ENCODE measurements around the gene SRPK3. TPM values are rescaled to one million over a fixed set of nuclear protein-coding genes. Genes with fewer than 3 reads are reported as not detected.
A peak's percentile ranks its signal among the peaks of the same experiment; 100 is the strongest.

SRPK3 gene
- polyA plus RNA-seq, 3 donors, result 0.01 TPM; not detected in 2

DNA sequence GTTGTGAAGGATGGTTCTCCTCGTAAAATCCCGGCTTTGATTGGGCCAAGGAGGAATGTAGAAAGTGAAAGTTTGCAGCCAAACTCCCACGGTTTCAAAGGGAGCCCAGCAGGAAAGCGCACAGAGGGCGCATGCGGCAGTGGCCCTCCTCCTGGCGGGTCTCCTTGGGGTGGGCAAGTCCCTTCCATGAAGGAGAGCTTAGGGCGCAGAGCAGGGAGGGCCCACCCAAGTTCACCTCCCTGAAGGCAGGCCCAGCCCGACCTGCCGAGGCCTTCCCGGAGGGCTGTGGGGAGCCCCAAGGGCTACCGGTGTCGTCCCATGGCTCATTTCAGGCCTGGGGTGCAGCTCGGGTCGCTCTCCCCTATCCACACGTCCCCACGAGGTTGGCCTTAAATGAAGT, 47.5 kb downstream of the SRPK3 start:
- H3K4me2 ChIP-seq (replicated peaks; ENCODE audit: extremely low read depth, low read length, poor library complexity, severe bottlenecking), result no peak overlapping the region
- H3K36me3 Mint-ChIP-seq, result no peaks in the 10 kb centered on the region
- no peaks in the 10 kb centered on the region for H4K20me1 ChIP-seq (ENCODE audit: insufficient read depth, low read length)
- H3K36me3 ChIP-seq (replicated peaks in 1 of 2; ENCODE audit: control insufficient read depth in 1 of 2, insufficient read depth in 2 of 2, low read length in 2 of 2), result no peaks in the 10 kb centered on the region
- WGBS (ENCODE audit: insufficient coverage), result 82% methylated on average over 4 of the region's 17 CpGs
- peaks cover 46 to 82% of the 10 kb centered on the region in 2 donors for H3K27me3 ChIP-seq (ENCODE audit: control insufficient read depth in 2 of 2, insufficient read depth in 2 of 2, low read length in 2 of 2)
- H3K27me3 Mint-ChIP-seq (ENCODE audit: low read depth in 3 of 3), result peaks cover 58 to 90% (median 84%) of the 10 kb centered on the region in 3 donors
- TF ChIP-seq, protein P1, sequence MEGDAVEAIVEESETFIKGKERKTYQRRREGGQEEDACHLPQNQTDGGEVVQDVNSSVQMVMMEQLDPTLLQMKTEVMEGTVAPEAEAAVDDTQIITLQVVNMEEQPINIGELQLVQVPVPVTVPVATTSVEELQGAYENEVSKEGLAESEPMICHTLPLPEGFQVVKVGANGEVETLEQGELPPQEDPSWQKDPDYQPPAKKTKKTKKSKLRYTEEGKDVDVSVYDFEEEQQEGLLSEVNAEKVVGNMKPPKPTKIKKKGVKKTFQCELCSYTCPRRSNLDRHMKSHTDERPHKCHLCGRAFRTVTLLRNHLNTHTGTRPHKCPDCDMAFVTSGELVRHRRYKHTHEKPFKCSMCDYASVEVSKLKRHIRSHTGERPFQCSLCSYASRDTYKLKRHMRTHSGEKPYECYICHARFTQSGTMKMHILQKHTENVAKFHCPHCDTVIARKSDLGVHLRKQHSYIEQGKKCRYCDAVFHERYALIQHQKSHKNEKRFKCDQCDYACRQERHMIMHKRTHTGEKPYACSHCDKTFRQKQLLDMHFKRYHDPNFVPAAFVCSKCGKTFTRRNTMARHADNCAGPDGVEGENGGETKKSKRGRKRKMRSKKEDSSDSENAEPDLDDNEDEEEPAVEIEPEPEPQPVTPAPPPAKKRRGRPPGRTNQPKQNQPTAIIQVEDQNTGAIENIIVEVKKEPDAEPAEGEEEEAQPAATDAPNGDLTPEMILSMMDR (IDR thresholded peaks at IDR 0.05), result no peak
- H3K9ac ChIP-seq (ENCODE audit: insufficient read depth, low read length, poor library complexity, severe bottlenecking), result no peak overlapping the region
- H2AFZ ChIP-seq (ENCODE audit: insufficient read depth, low read depth, low read length, poor library complexity, severe bottlenecking), result no peak overlapping the region
- no peak for DNase-seq
- H3K9me3 Mint-ChIP-seq, result peaks cover 0 to 26% (median 20%) of the 10 kb centered on the region in 7 donors
- H3K4me1 ChIP-seq (ENCODE audit: control insufficient read depth in 1 of 2, insufficient read depth in 2 of 2, low read length in 2 of 2), result no peaks in the 10 kb centered on the region
- H3K4me3 Mint-ChIP-seq, result peak overlapping the region in 1 of 2 donors; percentile 73
- no peak overlapping the region for H3K27ac ChIP-seq (ENCODE audit: low read depth in 1 of 2, low read length in 2 of 2)
- no peak overlapping the region for H3K27ac Mint-ChIP-seq
- intact Hi-C loops (cut with micrococcal nuclease), result no loop called here
- no peaks in the 10 kb centered on the region for H3K79me2 ChIP-seq (ENCODE audit: insufficient read depth, low read length)
- peaks cover 1% of the 10 kb centered on the region for H3K4me1 Mint-ChIP-seq
- H3K9me3 ChIP-seq (replicated peaks in 1 of 2; ENCODE audit: control insufficient read depth in 1 of 2, insufficient read depth in 1 of 2, low read length in 2 of 2), result peaks cover 0 to 21% of the 10 kb centered on the region in 2 donors
- no peak overlapping the region for H3K4me3 ChIP-seq (replicated peaks in 1 of 3; ENCODE audit: low read depth in 2 of 3, low read length in 3 of 3)

DNA sequence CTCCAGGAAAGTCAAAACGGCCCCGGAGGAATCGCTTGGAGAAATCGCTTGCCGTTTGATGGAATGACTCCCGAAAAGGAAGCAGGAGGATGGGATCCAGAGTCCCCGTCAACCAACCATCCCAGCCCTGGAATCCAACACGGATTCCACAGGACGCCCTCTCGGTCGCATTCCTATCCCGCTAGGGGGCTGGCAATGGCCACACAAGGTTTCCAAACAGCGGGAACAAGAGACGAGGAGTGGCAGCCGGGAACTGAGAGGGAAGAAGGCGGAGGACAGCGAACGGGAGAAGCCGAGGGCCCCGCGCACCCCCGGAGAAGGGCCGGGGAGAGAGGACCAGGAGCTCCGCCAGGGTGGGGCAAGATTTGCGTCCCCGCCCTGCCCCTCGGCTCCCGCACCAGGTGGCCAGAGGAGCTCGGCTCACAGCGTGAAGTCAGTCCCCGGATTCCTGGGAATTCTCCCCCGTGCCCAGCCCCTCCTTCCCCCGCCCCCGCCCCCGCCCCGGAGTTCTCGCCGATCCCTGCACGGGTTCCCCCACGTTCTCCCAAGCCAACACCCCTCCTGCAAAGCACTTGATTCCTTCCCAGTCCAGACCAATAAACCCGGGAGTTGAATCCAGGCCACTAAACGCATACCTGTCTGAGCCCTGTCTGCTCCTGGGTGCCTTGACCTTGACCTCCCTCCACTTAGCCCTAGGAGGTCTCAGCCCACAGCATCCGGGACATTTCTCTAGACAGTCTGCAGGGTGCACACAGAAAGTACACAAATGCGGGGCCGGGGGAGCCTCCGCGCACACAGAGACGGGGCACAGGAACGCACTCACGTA, 48.1 kb downstream of the SRPK3 start:
- Histone ChIP-seq H3K27me3 (ENCODE audit: control insufficient read depth in 2 of 2, insufficient read depth in 2 of 2, low read length in 2 of 2) (peaks cover 43 to 77% of the 10 kb centered on the region in 2 donors), H3K27ac (ENCODE audit: low read depth in 1 of 2, low read length in 2 of 2) (no peak overlapping the region), H3K4me1 (ENCODE audit: control insufficient read depth in 1 of 2, insufficient read depth in 2 of 2, low read length in 2 of 2) (no peaks in the 10 kb centered on the region), H4K20me1 (ENCODE audit: insufficient read depth, low read length) (no peaks in the 10 kb centered on the region), H3K4me3 (replicated peaks in 1 of 3; ENCODE audit: low read depth in 2 of 3, low read length in 3 of 3) (no peak overlapping the region), H3K9ac (ENCODE audit: insufficient read depth, low read length, poor library complexity, severe bottlenecking) (no peak overlapping the region), H2AFZ (ENCODE audit: insufficient read depth, low read depth, low read length, poor library complexity, severe bottlenecking) (no peak overlapping the region), H3K36me3 (replicated peaks in 1 of 2; ENCODE audit: control insufficient read depth in 1 of 2, insufficient read depth in 2 of 2, low read length in 2 of 2) (no peaks in the 10 kb centered on the region), H3K9me3 (replicated peaks in 1 of 2; ENCODE audit: control insufficient read depth in 1 of 2, insufficient read depth in 1 of 2, low read length in 2 of 2) (peaks cover 0 to 21% of the 10 kb centered on the region in 2 donors), H3K79me2 (ENCODE audit: insufficient read depth, low read length) (no peaks in the 10 kb centered on the region), H3K4me2 (replicated peaks; ENCODE audit: extremely low read depth, low read length, poor library complexity, severe bottlenecking) (no peak overlapping the region)
- Mint-ChIP-seq H3K27me3 (ENCODE audit: low read depth in 3 of 3) (peaks cover 54 to 85% (median 81%) of the 10 kb centered on the region in 3 donors), H3K4me3 (peak overlapping the region in 1 of 2 donors; percentile 59), H3K27ac (no peak overlapping the region), H3K9me3 (peaks cover 0 to 26% (median 20%) of the 10 kb centered on the region in 7 donors), H3K4me1 (peaks cover 1% of the 10 kb centered on the region), H3K36me3 (no peaks in the 10 kb centered on the region)
- WGBS (ENCODE audit: insufficient coverage), result 8% methylated on average over 20 of the region's 50 CpGs
- TF ChIP-seq, protein P1 (IDR thresholded peaks at IDR 0.05), result no peak
- intact Hi-C loops (cut with micrococcal nuclease), result no loop called here
- DNase-seq, result no peak

Data from CD14-positive monocyte (primary cell).